NCI-H1092 treated with DMSO at 0.1 percent for 48 hours (cell line): ENCODE results near the gene IFT88.

Experiments
- DNase-seq: peaks from one replicate; lab custom pipeline; 2025; lab: John Stamatoyannopoulos, UW

IFT88 gene

DNA sequence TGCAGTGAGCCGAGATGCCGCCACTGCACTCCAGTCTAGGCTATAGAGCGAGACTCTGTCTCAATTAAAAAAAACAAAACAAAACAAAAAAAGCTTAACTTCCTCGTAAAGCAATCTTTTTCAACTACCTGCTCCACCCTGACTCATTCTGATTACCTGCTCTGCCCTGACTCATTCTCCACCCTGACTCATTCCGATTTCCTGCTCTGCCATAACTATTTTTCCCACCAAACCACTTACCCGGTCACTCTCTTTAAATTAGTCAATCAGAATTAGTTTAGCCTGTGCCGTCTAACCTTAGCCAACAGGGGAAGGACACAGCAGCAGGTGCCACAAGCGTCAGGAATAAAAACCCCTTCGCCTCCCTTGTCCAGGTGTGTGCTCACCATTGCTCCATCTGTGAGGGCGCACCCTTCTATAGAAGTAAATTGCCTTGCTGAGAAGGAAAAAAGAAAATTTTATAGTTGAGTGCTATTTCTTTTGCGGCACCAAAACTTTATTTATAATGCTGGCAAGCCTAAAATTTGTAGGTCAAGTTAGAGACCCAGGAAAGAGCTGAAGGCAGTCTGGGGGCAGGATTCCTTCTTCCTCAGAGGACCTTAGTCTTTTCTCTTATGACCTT lies 1.7 kb upstream of the IFT88 start:
- no peak for DNase-seq

DNA sequence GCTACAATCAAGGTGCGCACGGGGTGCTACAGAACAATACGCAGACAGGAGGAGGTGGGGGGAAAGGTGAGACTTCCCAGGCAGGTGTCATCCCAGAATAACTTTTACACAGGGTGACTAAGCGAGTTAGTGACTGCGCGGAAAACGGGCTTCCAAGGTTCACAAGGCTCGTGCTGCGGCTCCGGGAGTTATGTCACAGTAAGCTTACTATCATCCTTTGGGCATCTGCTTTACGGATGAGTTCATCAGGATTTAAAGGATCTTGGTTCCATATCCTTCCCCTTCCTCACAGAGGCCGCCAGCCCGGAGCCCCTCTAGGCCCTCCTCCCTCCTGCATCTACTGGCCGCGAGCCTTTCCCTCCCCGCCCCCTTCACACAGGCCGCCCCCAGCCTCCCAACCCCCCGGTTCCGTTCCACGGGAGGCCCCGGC lies 474 bp upstream of the IFT88 start:
- DNase-seq: no peak

DNA sequence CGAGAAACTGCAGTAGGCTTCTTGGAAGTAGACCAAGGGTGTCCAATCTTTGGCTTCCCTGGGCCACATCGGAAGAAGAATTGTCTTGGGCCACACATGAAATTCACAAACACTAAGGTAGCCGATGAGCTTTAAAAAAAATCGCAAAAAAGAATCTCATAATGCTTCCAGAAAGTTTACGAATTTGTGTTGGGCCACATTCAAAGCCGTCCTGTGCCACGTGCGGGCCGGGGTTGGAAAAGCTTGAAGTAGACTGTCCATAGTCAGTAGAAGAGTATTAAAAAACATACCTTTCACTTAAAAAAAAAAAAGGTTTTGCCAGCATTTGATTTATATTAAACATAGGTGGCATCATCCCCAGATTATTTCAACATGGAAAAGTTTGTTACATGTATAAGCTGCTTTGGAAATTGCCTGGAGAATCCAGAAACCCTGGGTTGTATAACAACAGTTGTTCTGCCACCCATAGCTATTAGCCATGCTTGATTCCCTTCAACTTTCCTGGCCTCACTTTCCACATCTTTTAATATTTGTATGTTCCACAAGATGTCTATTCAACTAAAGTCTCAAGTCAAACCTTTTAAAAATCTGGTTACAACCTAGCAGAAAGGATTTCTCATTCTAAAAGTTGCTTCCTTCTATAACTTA lies 1.0 kb downstream of the IFT88 start:
- no peak for DNase-seq

DNA sequence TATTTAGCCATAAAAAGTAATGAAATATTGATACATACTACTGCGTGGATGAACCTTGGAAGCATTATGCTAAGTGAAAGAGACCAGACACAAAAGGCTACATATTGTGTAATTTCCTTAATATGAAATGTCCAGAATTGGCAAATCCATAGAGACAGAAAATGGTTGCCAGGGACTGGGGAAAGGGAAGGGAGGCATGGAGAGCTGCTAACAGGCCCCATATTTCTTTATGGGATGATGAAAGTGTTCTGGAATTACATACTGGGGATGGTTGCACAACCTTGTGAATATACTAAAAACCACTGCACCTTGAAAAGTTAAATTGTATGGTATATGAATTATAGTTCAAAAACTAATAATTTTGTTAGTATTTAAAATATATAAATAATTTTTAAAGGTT lies 3.6 kb downstream of the IFT88 start:
- no peak for DNase-seq

DNA sequence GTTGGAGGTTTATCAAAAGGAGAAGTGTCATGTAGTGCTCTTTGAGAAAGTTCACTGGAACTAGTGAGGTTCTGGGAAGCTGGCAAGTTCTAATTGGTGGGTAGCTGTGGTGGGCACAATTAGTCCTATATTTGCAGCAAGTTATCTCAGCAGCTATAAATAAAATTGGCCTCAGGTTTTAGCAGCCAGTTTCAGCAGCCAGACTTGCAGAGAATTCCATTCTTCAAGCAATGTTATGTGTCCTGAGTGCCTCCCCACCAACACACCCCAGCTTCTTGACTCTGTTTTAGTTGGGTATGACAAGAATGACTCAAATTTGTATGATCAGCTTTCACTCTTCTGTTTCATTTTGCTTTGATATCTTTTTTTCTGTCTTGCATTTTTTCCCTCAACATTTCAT lies 4.7 kb downstream of the IFT88 start:
- no peak for DNase-seq

DNA sequence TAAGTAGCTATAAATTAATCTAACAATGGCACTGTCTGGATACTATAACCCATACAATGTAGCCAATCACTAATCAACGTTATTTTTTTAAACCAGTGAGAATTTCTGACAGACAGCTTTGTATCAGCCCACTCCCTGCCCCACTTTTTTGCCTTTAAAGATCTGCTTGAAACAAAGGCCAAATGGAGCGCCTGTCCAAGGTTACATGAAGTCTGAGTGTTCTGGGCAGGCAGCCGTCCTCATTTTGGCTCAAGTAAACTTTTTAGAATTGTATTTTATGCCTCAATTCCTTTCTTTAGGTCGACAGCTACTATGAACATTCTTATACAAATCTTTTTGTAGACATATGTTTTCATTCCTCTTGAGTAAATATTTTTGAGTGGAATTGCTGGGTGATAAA lies 6.2 kb downstream of the IFT88 start:
- no peak for DNase-seq

DNA sequence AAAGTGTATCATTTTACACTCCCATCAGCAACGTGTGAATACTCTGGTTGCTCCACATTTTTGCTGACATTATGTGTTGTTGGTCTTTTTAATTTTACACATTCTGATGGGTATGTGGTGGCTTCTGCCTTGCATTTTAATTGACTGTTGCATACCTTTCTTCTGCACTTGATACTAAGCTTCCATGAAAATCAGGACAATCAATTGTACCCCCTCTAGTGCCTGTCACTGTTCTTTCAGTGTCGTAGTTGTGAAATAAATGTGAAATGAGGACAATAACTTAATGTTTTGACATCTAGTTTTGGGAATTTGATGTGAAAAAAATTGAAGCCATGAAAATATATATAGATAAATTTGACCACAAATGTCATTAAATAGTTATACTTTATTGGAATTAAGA lies 6.7 kb downstream of the IFT88 start:
- no peak for DNase-seq

DNA sequence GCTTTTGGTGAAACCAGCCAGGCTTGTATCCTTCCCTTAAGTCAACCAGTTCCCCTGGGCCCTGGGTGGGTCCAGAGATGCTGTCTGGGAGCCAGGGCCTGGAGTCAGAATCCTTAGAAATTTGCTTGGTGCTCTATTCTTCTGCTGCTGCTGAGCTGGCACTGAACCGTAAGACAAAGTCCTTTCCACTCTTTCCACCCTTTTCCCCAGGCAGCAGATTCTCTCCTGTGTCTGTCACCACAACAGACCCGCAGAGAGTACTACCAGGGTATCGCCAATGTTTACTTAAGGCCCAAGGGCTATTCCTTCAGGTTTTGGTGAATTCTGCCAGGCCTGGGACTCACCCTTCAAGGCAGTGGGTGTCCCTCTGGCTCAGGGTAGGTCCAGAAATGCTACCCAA lies 12.2 kb downstream of the IFT88 start:
- no peak for DNase-seq

DNA sequence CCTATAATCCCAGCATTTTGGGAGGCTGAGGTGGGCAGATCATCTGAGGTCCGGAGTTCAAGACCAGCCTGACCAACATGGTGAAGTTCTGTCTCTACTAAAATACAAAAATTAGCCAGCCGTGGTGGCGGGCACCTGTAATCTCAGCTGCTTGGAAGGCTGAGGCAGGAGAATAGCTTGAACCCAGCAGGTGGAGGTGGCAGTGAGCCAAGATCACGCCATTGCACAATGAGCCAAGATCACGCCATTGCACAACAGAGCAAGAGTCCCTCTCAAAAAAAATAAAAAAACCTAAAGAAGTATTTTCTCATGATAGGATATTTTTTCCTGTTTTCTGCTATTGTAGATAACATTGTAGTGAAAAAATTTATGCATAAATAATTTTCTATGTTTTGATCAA lies 13.3 kb downstream of the IFT88 start:
- DNase-seq: no peak

DNA sequence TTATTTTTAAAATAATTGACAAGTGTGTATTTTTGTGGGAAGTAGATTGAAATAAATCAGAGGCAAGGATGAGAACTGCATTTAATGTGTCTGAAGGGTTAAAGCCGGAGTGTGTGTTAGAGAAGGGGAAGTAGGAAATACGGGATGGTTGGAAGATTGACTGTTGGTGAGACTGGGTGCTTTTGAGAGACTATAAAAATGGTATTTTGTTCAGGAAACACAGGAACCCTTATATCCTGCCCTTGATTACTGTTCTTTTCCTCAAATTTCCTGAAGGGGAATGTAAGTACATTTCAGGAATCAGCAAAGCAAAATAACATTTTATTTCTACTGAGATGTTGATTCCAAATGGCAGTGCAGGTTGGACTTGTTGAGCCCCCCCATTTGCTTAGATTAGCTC lies 15.1 kb downstream of the IFT88 start:
- no peak for DNase-seq

DNA sequence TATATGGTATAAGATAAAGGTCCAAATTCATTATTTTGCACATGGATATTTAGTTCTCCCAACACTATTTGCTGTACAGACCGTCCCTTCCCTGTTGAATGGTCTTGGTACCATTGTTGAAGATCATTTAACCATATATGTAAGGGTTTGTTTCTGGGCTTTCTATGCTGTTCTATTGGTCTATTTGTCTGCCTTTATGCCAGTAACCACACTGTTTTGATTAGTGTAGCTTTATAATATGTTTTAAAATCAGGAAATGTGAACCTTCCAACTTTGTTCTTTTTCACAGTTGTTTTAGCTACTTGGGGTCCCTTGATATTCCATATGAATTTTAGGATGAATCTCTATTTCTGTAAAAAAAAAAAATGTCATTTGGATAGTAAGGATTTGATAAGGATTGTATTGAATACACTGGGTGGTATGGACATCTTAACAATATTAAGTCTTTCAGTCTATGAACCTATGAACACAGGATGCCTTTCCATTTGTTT lies 16.9 kb downstream of the IFT88 start:
- DNase-seq: no peak

DNA sequence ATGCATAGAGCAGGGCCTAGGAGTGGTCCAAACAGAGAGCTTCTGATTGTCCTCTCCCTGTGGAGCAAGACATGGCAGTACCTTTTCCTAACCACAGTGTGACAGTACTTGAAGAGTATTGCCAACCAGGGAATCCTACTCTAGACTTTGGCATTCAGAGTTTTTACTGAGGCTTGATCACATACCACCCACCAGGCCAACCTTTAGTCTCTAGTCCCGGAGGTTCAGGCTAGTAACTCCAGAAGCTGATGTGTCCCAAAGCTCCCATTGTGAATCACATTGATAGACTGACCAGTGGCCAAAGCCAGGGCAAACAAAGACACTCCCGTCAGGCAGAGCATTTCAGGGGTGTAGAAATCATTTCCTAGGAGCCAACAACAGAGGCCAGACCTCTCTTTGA lies 18.4 kb downstream of the IFT88 start:
- DNase-seq: no peak

DNA sequence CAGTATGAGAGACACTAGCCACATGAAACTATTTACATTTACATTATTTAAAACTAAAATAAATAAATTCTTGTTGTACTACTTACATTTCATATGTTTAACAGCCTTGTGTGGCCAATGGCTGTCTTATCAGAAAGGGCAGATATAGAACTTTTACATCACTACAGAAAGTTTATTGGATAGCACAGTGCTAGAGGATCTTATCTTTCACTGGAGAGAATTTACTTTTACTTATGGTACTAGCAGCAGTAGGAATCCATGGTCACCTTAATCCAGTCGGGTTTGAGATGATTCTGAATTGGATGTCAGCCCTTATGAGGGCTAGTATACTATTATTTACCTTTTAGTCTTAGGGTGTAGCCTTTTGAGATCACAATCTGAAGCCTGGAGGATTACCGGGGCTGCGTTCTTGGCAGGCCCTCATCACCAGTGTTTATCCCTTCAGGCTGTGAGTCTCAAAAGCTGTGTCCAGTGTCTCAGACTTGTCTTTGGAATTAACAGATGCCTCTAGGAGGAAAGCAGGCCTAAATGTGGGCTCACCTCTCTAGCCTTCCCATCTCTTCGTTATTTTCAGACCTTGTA lies 21.7 kb downstream of the IFT88 start:
- DNase-seq: no peak

DNA sequence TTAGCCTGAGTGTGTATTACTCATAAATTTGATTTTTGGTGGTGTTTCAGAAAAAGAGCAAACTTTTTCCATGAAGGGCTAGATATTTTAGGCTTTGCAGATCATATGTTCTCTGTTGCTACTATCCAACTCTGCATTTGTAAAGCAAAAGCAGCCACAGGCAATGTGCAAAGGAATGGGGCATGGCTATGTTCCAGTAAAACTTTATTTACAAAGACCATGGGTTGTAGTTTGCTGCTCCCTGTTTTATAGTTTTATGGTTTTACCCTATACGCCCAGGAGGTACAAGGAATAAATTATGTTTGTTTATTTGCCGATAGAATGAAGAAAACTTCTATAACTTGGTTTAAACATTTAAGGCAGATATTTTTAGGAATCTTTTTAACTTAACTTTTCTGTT lies 23.6 kb downstream of the IFT88 start:
- no peak for DNase-seq

DNA sequence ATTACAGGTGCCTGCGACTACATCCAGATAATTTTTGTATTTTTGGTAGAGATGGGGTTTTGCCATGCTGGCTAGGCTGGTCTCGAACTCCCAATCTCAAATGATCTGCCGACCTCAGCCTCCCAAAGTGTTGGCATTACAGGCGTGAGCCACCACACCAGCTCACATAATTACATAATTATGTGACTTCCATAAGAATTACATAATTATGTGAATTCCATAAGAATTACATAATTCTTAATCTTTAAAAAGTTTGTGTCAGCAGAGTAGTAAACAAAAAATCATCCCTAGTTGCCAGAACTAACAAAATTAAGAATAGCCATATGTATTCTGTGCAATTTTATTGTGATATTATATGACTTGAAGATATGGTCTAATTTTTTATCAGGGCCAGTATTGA lies 25.6 kb downstream of the IFT88 start:
- no peak for DNase-seq

DNA sequence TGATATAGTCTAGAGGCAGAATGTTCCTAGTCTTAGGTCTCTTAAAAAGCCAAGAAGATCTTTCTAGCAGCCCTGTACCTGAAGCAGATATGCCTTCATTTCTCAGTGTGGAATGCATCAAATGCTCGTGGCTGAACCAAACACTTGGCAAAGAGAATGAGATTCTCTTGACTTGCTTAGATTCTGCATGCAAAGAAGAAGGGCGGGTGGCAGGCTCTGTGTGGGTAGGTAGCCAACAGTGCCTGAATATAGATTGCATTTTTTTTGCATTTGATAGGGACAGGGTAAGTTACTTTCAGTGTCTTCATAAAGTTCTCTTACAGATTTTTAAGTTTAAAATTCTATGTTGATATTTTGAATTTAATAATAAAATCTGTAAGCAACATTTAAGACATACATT lies 27.3 kb downstream of the IFT88 start:
- DNase-seq: no peak

DNA sequence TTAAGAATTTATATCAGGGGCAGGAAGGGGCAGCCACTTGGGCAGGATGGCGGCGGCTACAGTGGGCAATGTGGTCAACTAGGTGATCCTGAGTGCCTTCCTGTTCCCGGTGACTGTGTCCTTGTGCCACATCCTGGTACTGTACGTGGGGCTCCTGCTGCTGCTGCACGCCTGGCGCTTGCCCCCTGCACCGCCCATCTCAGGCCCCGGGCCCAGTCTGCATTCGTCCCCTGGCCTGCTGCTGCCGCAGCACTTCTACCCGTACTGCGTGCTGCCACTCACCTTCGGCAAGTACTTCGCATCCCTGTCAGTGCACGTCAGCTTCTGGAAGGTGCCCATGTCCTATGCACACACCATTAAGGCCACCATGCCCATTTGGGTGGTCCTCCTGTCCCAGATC lies 40.1 kb downstream of the IFT88 start:
- DNase-seq: no peak

DNA sequence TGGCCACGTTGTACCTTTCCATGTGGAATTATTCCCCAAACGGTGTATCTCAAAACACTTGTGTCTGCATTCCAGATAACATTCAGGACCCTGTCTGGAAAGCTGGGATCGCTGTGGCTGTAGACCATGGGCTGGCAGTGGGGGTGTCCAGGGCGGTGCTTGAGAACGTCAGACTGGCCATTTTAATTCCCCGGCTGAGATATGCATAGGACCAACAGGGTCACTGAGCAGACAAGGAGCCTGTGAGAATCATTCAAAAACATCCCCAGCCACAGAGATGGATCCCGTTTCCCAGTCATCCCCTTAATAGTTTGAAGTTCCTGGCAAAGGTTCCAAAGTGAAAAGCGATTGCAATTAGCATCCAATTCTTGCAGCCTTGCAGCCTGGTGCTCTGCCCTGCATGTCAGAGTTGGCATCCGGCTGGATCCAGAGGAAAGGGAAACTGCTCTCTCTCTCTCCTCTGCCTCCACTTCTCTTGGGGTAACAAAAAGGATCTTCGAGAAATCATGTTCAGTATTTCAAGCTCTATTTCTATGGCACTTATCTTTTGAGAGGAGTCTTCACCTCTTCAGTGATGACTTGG lies 41.6 kb downstream of the IFT88 start:
- no peak for DNase-seq

DNA sequence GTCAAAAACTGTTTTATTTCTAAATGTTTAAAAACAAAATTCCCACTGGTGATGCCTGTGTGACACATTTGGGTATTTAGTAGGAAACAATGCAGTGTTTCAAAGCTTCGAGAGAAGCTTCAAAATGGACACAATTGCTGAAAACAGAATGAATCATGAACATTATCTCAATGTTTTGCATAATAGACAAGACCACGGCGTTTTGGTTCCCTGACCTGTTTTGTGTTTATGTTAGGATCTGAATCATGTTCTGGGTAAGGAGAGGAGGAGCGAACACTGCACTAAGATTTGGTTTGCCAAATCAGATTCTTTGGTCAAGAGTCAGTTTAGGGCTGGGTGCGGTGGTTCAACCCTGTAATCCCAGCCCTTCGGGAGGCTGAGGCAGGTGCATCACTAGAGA lies 42.2 kb downstream of the IFT88 start:
- DNase-seq: no peak

DNA sequence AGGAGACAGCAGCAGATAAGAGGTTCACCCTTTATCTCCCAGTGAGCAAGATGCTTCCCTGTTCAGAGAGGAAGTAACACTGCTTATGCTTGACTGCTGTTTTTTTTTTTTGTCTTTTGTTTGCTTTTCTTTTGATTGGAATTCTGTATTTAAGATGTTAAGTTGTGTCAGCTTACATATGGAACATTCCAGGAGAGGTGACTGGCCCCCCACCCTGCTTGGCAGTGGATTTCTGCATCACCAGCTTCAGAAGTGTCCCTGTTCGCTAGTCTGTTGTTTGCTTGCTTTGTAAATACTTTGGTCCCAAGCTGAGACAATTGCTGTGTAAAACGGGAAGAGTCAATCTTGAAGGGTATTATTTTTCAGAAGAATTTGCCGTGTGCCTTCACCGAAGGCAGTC lies 43.0 kb downstream of the IFT88 start:
- DNase-seq: no peak

DNA sequence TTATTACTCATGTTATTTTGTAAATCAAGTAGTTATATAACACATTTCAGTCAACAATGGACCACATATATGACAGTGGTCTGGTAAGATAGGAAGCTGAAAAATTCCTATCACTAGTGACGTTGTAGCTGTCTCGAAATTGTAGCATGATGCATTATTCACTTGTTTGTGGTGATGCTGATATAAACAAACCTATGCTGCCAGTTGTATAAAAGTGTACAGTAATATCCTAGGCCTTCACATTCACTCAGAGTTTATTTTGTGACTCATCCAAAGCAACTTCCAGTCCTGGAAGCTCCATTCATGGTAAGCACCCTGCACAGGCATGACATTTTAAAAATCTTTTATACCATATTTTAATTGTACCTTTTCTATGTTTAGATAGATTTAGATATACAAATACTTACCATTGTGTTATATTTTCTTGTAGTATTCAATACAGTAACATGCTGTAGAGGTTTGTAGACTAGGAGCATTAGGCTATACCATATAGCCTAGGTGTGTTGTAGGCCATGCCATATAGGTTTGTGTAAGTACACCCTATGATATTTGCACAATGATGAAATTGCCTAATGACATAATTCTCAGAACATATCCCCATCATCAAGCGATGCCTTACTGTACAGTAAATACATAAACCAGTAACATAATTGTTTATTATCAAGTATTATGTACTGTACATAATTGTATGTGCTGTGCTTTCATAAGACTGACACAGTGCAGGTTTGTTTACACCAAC lies 49.3 kb downstream of the IFT88 start:
- DNase-seq: no peak

DNA sequence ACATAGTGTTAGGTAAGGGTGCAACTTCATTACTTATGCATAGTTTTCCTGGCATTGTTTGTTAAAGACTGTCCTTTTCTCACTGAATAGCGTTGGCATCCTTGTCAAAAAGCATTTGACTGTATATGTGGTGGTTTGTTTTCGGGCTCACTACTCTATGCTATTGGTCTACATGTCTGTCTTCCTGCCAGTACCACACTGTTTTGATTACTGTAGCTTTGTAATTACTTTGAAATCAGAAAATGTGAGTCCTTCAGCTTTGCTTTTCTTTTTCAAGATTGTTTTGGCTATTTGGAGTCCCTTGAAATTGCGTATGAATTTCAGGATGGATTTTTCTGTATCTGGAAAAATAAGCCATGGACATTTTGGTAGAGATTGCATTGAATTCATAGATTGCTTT lies 56.0 kb downstream of the IFT88 start:
- no peak for DNase-seq

DNA sequence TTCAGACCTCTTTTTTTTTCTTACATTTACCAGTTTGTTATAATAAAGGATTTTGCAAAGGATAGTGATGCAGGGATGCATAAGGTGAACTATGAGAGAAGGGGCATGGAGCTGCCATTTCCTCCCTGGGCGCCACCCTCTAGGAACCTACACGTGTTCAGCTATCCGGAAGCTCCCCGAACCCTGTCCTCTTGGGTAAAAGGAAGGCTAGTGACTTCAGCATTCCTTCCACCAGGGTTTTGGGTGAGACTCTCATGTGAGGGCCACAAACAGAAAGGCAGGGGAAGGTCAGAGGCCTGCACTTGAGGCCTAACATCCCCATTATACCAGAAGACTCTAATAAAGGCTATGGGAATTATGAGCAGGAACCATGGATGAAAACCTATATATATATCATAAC lies 57.3 kb downstream of the IFT88 start:
- no peak for DNase-seq
